HepG2 (cell line): ENCODE measurements around the gene F7. TPM values are rescaled to one million over a fixed set of nuclear protein-coding genes. Genes with fewer than 3 reads are reported as not detected.
A peak's percentile ranks its signal among the peaks of the same experiment; 100 is the strongest.

Experiments
- ATAC-seq: fragments of 200-7000 bp; cut with Tn5 transposase; 3 replicates; pipeline ENCODE4 v1.9.1; 2020; ENCODE audit warnings: mild to moderate bottlenecking, moderate library complexity
- BruUV-seq: library from RNA; stranded (reverse); fragments of 400-500 nt; replicated peaks from 2 replicates; lab custom pipeline; 2021; lab: Mats Ljungman, UMichigan
- CTCF ChIA-PET: fragments of 300-600 bp; formaldehyde crosslinking; extraction: SDS; loops from one replicate; lab custom pipeline; 2021; ENCODE audit warnings: low total read pairs, inconsistent platforms, low intra/inter-chr PET ratio; lab: Yijun Ruan, JAX
- POLR2A ChIA-PET: fragments of 350-600 bp; sonication (Branson Sonifier 250); formaldehyde crosslinking; loops from one replicate; lab custom pipeline; 2020; ENCODE audit warnings: antibody characterized with exemption, inconsistent platforms; lab: Yijun Ruan, JAX
- DNase-seq: peaks from one replicate; pipeline ENCODE4 v3.0.0-alpha.2; 2015; ENCODE audit warnings: low spot score
- FAIRE-seq: peaks from 3 replicates; lab custom pipeline; 2011; peaks lifted over from hg19 to GRCh38; lab: Jason Lieb, UNC
- H2AFZ ChIP-seq: one replicate; pipeline ENCODE4 v1.6.1; 2011; ENCODE audit warnings: low read length, inconsistent platforms
- H3K27ac ChIP-seq: fragments of 300-600 bp; 3 replicates; pipeline ENCODE4 v1.8.0; 2011; ENCODE audit warnings: mixed run types, mild to moderate bottlenecking, mixed read lengths, low read length, inconsistent platforms; ENCODE audit not compliant: insufficient read depth; ENCODE audit errors: extremely low read length
- H3K27me3 ChIP-seq, 2 experiments: fragments of 200-600 bp in 1 of 2; 2 replicates in 1 of 2; 3 replicates in 1 of 2; pipeline versions ENCODE4 v1.6.0 to v1.8.0; 2011; ENCODE audit warnings: low read length in 2 of 2, mild to moderate bottlenecking in 2 of 2, moderate library complexity in 2 of 2, inconsistent platforms in 1 of 2; ENCODE audit not compliant: insufficient read depth in 2 of 2, control insufficient read depth in 1 of 2
- H3K36me3 ChIP-seq, 2 experiments: fragments of 200-600 bp in 1 of 2; replicated peaks in 1 of 2; 2 replicates in 1 of 2; 3 replicates in 1 of 2; pipeline versions ENCODE4 v1.5.1 to v1.8.0; 2011; ENCODE audit warnings: low read length in 2 of 2, inconsistent platforms in 1 of 2; ENCODE audit not compliant: insufficient read depth in 2 of 2, control insufficient read depth in 1 of 2
- H3K4me1 ChIP-seq: 2 replicates; pipeline ENCODE4 v1.5.1; 2012; ENCODE audit warnings: low read length, inconsistent platforms; ENCODE audit not compliant: insufficient read depth
- H3K4me2 ChIP-seq: 2 replicates; pipeline ENCODE4 v1.6.0; 2011; ENCODE audit warnings: low read depth, low read length, inconsistent platforms
- H3K4me3 ChIP-seq, 3 experiments: fragments of 200-600 bp in 1 of 3; sonication (generic), shearing (Covaris generic) in 1 of 3; replicated peaks in 1 of 3; 2 replicates each; pipeline ENCODE4 v1.5.1; 2011 to 2016; ENCODE audit warnings: low read length in 3 of 3, inconsistent platforms in 2 of 3, low read depth in 2 of 3, mild to moderate bottlenecking in 2 of 3, control low read depth in 1 of 3, mixed read lengths in 1 of 3; ENCODE audit not compliant: insufficient read depth in 1 of 3
- H3K79me2 ChIP-seq: one replicate; pipeline ENCODE4 v1.6.1; 2011; ENCODE audit warnings: low read length, inconsistent platforms; ENCODE audit not compliant: insufficient read depth
- H3K9ac ChIP-seq: 2 replicates; pipeline ENCODE4 v1.6.0; 2011; ENCODE audit warnings: mild to moderate bottlenecking, low read depth, low read length, inconsistent platforms; ENCODE audit not compliant: insufficient read depth
- H3K9me3 ChIP-seq: 2 replicates; pipeline ENCODE4 v1.5.1; 2012; ENCODE audit warnings: mild to moderate bottlenecking, low read length
- H4K20me1 ChIP-seq: 2 replicates; pipeline ENCODE4 v1.6.0; 2011; ENCODE audit warnings: inconsistent platforms, mild to moderate bottlenecking, low read length, moderate library complexity; ENCODE audit not compliant: insufficient read depth
- AGO2 ChIP-seq: fragments of 200-400 bp; formaldehyde crosslinking; optimal IDR thresholded peaks from 2 replicates; pipeline ENCODE3; 2017; ENCODE audit warnings: mild to moderate bottlenecking, low read depth, low read length, moderate library complexity
- DMAP1 ChIP-seq: IDR thresholded peaks from 2 replicates; pipeline ENCODE4 v1.6.1; 2016
- DNMT1 ChIP-seq: sonication (generic); formaldehyde crosslinking; IDR thresholded peaks from 2 replicates; pipeline ENCODE4 v1.5.1; 2020; ENCODE audit warnings: mild to moderate bottlenecking, missing genetic modification reagents
- FOSL2 ChIP-seq: sonication (generic); formaldehyde crosslinking; IDR thresholded peaks from 2 replicates; pipeline ENCODE4 v1.4.0; 2020; ENCODE audit warnings: missing genetic modification reagents
- NFE2L2 ChIP-seq: fragments of 150-350 bp; IDR thresholded peaks from 2 replicates; pipeline ENCODE4 v1.6.1; 2014; ENCODE audit warnings: low read length
- RARA ChIP-seq: IDR thresholded peaks from 2 replicates; pipeline ENCODE4 v1.6.1; 2016; ENCODE audit warnings: missing genetic modification reagents, missing compliant biosample characterization
- RBFOX2 ChIP-seq: fragments of 200-400 bp; formaldehyde crosslinking; IDR thresholded peaks from 2 replicates; pipeline ENCODE4 v1.6.1; 2017; ENCODE audit warnings: low read depth, mild to moderate bottlenecking, low read length
- TAF1 ChIP-seq: sonication (generic); formaldehyde crosslinking; IDR thresholded peaks from 2 replicates; pipeline ENCODE4 v1.4.0; 2020; ENCODE audit warnings: missing genetic modification reagents
- TBX2 ChIP-seq: sonication (generic); formaldehyde crosslinking; IDR thresholded peaks from 2 replicates; pipeline ENCODE4 v1.5.0; 2020; ENCODE audit warnings: missing genetic modification reagents, mild to moderate bottlenecking, borderline replicate concordance
- ZNF441 ChIP-seq: sonication (generic); formaldehyde crosslinking; IDR thresholded peaks from 2 replicates; pipeline ENCODE4 v1.7.0; 2021; ENCODE audit warnings: missing genetic modification reagents, borderline replicate concordance
- ZNF460 ChIP-seq: sonication (generic); formaldehyde crosslinking; IDR thresholded peaks from 2 replicates; pipeline ENCODE4 v1.5.1; 2020; ENCODE audit warnings: missing genetic modification reagents, mild to moderate bottlenecking, borderline replicate concordance
- ZNF589 ChIP-seq: sonication (generic); formaldehyde crosslinking; conservative IDR thresholded peaks from 2 replicates; pipeline ENCODE4 v1.8.0; 2022; ENCODE audit warnings: mild to moderate bottlenecking, moderate library complexity, missing genetic modification reagents
- WGBS: methylation state at CpG from one replicate; pipeline ENCODE4 v1.1.6; 2017; ENCODE audit warnings: low lambda C conversion rate; 5-methylcytosine and 5-hydroxymethylcytosine counted together
- in situ Hi-C: cut with HindIII; loops from 2 replicates; pipeline ENCODE4 v1.10.0; 2017; ENCODE audit warnings: low pct_unique_long_range_greater_than_20kb; ENCODE audit not compliant: extremely low pct_ligation_motif_present
- intact Hi-C: fragments of 100-400 bp; cut with micrococcal nuclease; formaldehyde crosslinking; loops from one replicate; pipeline ENCODE4 v1.10.0; 2022; ENCODE audit not compliant: unreplicated experiment
- polyA plus RNA-seq, 8 experiments: library from polyadenylated mRNA; depleted of rRNA in 3 of 8; stranded (reverse) in 7 of 8; unstranded in 1 of 8; fragments of >200 nt; fragmentation: Illumina TruSeq in 4 of 8; extraction: Trizol in 4 of 8; gene quantifications; 2 replicates each; pipeline versions ENCODE4 v1.2.1 to v1.2.3, GENCODE V29; 2011 to 2016; ENCODE audit warnings: low read depth in 4 of 8, missing spikeins in 1 of 8, mixed read lengths in 1 of 8; ENCODE audit not compliant: insufficient read depth in 1 of 8
- total RNA-seq, 5 experiments: library from RNA; depleted of rRNA; stranded (reverse); fragments of >200 nt; fragmentation: Illumina TruSeq; extraction: Trizol; gene quantifications; 2 replicates each; pipeline ENCODE4 v1.2.3, GENCODE V29; 2016; ENCODE audit warnings: low read depth in 1 of 5
- TF ChIP-seq, protein P1 (sequence below): sonication (generic); formaldehyde crosslinking; IDR thresholded peaks from 2 replicates; pipeline ENCODE4 v1.5.0; 2020; ENCODE audit warnings: missing genetic modification reagents, mild to moderate bottlenecking, borderline replicate concordance
- TF ChIP-seq, protein P2 (sequence below): sonication (generic); formaldehyde crosslinking; IDR thresholded peaks from 2 replicates; pipeline ENCODE4 v1.5.0; 2020; ENCODE audit warnings: missing genetic modification reagents

F7 gene
- total and polyA plus RNA-seq, 2 of the 13 experiments (the other 11 are each of a cell fraction or from before 2014, with no cell fraction given), result 12.6 to 26.5 TPM

DNA sequence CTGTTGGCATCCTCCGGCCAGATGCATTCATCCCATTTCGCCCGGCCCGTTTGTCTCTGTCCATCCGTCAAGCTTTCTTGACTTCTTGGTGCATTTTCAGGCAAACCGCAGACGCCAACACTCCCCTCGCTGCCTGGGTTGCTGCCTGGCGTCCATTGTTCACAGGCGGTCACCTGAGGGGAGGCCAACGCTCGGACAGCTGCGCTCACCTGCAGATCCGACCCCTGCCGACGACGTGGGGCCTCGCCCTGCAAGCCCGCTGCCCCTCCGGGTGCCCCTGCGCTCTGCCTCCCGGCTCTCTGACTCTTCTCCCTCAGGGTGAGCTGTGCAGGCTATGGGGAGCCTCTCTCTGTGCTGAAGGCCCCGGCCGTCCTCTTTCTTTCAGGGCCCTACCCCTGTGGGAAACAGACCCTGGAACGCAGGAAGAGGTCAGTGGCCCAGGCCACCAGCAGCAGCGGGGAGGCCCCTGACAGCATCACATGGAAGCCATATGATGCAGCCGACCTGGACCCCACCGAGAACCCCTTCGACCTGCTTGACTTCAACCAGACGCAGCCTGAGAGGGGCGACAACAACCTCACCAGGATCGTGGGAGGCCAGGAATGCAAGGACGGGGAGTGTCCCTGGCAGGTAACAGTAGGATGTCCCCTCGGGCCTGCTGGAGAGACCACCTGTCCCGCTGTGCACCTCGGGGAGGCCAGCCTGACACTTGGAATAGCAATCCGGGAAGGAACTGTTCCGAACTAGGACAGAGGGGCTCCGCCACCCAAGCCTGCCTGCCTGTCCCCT, 38.1 kb downstream of the F7 start:
- FAIRE-seq (no peak), DNase-seq (no peak), ATAC-seq (no peak)
- H4K20me1 ChIP-seq, result no peaks in the 10 kb centered on the region
- H3K9me3 ChIP-seq, result no peaks in the 10 kb centered on the region
- BruUV-seq, result no TSS peak
- H3K4me3 ChIP-seq, result no peak overlapping the region
- ChIA-PET POLR2A (no interaction called here), CTCF (no interaction called here)
- H2AFZ ChIP-seq, result no peak overlapping the region
- no peak overlapping the region for H3K9ac ChIP-seq
- peaks cover 14 to 53% of the 10 kb centered on the region in 2 experiments; a peak in 4 of 5 replicates for H3K36me3 ChIP-seq
- intact Hi-C loops, result no loop called here
- in situ Hi-C loops, result no loop called here
- no peaks in the 10 kb centered on the region for H3K79me2 ChIP-seq
- H3K4me1 ChIP-seq, result peaks cover 31% of the 10 kb centered on the region
- TF ChIP-seq, protein P1, sequence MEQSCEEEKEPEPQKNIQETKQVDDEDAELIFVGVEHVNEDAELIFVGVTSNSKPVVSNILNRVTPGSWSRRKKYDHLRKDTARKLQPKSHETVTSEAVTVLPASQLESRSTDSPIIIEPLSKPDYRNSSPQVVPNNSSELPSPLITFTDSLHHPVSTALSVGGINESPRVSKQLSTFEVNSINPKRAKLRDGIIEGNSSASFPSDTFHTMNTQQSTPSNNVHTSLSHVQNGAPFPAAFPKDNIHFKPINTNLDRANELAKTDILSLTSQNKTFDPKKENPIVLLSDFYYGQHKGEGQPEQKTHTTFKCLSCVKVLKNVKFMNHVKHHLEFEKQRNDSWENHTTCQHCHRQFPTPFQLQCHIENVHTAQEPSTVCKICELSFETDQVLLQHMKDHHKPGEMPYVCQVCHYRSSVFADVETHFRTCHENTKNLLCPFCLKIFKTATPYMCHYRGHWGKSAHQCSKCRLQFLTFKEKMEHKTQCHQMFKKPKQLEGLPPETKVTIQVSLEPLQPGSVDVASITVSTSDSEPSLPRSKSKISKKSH (CRISPR knock-in tag), result 0 out of 2 replicates have a peak, but pooled peaks have one; percentile 20
- no peak for TF ChIP-seq FOSL2 (CRISPR knock-in tag)
- no peak for TF ChIP-seq ZNF589 (CRISPR knock-in tag)
- TF ChIP-seq TAF1 (CRISPR knock-in tag), result no peak
- no peak for TF ChIP-seq TBX2 (CRISPR knock-in tag)
- TF ChIP-seq, protein P2, sequence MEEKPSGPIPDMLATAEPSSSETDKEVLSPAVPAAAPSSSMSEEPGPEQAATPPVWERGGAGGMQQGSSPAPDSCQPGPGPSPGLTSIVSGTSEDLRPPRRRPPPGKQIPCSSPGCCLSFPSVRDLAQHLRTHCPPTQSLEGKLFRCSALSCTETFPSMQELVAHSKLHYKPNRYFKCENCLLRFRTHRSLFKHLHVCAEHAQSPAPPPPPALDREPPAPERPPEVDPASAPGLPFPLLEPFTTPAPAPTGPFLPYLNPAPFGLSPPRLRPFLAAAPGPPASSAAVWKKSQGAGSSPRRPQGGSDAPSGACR (CRISPR knock-in tag), result no peak
- 0 out of 2 replicates have a peak, but pooled peaks have one; percentile 39 for TF ChIP-seq RBFOX2
- no peak for TF ChIP-seq ZNF460 (CRISPR knock-in tag)
- TF ChIP-seq RARA, result no peak
- no peak for TF ChIP-seq DNMT1 (CRISPR knock-in tag)
- TF ChIP-seq DMAP1 (CRISPR knock-in tag), result no peak
- no peak for TF ChIP-seq ZNF441 (CRISPR knock-in tag)
- TF ChIP-seq AGO2, result peak; percentile 60
- TF ChIP-seq NFE2L2, result no peak
- WGBS, result 96% methylated on average over 33 of the region's 39 CpGs
- H3K27ac ChIP-seq, result no peak overlapping the region
- no peaks in the 10 kb centered on the region for H3K27me3 ChIP-seq
- H3K4me2 ChIP-seq, result no peak overlapping the region
